MM.1S (cell line): ENCODE measurements around the gene KRTAP5-9.

ENCODE experiments used
- CTCF ChIP-seq: fragments of 300-600 bp; sonication (generic); IDR thresholded peaks from 2 replicates; pipeline ENCODE4 v1.5.1; 2016; ENCODE audit warnings: antibody characterized with exemption, low read length, mixed read lengths
- EZH2 ChIP-seq: fragments of 300-600 bp; sonication (generic); optimal IDR thresholded peaks from 2 replicates; pipeline ENCODE3; 2017; ENCODE audit warnings: low read depth, mild to moderate bottlenecking, antibody characterized with exemption, low read length, mixed read lengths
- EZH2phosphoT487 ChIP-seq: fragments of 300-600 bp; sonication (generic); IDR thresholded peaks from 2 replicates; pipeline ENCODE4 v1.6.1; 2018; ENCODE audit warnings: antibody characterized with exemption, low read length

GRCh38 chr11:71577469-71578004, 29.3 kb downstream of the KRTAP5-9 start:
- TF ChIP-seq CTCF (no peak), EZH2phosphoT487 (no peak), EZH2 (no peak)
